GM18498 (cell line): ENCODE data around the gene KCNG2.

Experiments
- ATAC-seq: cut with Tn5 transposase; IDR thresholded peaks from one replicate; pipeline ENCODE4 v1.9.1; 2021; ENCODE audit warnings: mild to moderate bottlenecking, moderate library complexity; ENCODE audit not compliant: unreplicated experiment

KCNG2 gene

GRCh38 chr18:79784965-79785770 is 12.6 kb upstream of the KCNG2 start:
- no peak for ATAC-seq

- no peak for ATAC-seq
Observed at GRCh38 chr18:79785831-79786230, 11.9 kb upstream of the KCNG2 start.

DNA sequence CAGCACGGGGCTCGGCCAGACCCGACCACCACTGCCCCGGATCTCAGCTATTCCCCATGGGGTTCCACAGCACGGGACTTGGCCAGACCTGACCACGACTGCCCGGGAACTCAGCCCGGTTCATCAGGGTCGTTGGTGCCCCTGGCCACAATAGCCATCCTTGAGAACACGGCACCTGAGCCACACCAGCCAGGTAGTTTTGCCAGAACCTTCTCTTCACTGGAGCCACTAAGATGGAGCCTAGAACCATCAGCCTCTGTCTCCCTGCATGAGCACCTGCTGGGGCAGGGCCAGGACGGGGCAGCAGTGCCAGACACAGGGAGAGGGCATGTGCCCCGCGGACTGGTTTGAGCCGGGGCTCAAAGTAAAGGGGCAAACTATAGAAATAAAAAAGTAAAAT is 11.4 kb upstream of the KCNG2 start:
- no peak for ATAC-seq

DNA sequence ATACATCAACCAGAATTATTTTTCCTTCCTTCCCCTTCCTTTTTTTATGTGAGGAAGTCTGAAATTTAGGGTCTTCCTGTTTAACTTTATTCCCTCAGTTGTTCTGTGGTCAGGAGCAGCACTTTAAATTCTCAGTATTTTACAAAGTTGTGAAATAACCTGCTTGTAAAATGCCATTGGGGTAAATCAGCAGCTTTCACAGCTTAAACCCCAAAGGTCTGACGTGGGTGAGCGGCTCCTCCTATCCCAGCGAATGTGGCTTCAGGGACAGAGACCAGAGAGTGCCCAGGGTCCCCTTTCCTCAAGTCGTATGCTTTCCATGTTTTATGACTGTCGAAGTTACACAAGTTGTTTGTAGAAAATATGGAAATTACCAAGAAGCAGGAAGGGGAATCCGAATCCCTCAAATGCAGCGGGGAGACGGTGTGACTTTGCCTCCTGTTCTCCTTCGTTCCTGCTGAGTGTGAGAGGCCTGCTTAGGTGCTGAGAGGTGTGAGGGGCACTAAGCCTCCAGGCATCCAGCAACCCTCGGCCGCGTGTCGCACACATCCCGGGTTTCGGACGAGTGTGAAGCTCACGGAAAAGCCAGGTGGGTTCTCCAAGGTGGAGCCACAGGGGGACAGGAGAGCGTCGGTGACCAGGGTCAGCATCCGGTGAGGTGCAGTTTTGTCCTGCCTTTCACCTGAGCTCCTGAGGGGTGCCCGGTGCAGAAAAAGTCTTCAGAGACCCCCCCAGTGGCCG is 10.8 kb upstream of the KCNG2 start:
- ATAC-seq, result no peak

- ATAC-seq, result no peak
Observed at GRCh38 chr18:79787527-79787864, 10.2 kb upstream of the KCNG2 start.

DNA sequence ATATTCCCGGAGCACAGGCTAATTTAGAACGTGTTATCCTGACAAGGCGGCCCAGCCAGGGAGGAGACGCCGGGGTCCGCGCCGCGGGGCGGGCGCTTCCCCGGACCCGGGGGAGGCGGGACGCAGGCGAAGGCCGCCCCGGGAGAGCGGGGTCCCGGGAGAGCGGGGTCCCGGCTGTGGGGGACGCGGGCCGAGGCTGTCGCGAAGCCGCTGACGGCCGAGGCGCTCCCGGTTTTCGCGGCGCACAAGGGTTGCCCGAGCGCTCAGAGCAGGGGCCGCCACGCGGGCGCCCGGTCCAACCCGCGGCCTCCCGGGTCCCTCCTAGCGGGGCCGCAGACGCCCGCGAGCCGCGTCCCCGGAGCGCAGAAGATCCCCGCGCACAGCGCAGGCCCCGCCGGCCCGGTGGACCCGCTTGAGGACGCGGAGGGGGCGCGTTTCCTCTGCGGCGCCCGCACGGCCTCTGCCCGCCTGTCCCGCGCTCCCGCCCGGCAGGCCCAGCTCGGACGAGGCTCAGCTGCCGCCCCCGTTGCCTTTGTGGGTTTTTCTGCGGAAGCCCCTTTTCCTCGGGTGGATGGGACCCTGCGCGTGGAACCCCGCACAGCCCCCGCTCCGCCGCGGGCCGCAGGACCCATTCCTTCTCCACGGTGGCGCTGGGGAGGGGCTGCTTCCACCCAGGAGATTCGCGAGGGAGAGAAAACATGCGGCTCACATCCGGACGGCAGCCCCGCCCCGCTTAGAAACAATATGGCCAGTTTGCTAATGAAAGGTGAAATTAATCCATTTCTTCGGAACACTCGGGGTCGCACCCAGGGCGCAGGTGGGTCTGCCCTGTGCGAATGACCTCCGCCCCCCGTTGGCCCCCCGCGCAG is 9.6 kb upstream of the KCNG2 start:
- no peak for ATAC-seq

- no peak for ATAC-seq
Observed at GRCh38 chr18:79788734-79789085, 9.0 kb upstream of the KCNG2 start.

GRCh38 chr18:79789091-79789891 is 8.4 kb upstream of the KCNG2 start:
- ATAC-seq, result no peak

DNA sequence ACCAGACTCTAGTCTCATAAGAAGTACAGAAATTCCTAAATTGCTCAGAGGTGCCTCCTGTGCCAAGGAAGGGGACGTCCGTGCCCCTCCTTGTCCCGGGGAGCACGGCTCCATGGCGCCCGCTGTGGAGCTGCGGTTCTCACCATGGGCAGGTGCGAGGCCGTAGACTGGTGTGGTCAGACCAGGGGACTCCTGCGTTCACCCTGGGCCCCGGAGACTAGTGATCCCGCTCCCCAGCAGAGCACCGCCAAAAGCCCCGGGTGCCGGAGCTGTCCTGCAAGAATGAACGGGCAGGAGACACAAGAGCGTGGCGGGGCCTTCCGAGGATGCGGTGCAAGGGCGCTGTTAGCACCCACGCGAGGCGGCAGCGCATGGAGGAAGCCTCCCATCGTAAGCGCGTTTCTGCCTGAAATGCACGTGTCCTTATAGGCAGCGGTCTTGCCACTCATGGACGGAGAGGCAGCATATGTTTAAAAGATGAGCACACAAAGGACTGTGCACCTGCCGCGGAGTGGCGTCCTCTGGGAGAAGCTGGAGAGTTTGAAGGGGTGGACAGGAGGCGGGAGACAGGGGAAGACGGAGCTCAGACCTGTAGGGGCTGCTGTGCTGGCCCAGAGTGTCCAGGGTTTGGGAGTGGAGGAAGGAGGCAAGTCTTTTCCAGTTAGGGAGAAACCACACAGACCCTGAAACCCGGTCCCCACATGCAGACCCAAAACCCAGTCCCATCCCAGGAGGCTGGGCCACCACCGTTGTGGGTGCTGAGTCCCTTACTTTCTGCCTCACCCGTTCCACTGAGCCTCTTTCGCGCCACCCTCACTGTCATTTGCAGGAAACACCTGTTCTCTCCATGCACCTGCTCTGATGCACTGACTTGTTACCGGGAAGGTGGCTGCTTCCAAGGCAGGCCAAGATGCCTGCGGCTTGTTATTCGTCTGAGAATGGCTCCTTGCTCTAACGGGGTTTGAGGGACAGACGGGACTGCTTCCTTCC is 7.5 kb upstream of the KCNG2 start:
- no peak for ATAC-seq

DNA sequence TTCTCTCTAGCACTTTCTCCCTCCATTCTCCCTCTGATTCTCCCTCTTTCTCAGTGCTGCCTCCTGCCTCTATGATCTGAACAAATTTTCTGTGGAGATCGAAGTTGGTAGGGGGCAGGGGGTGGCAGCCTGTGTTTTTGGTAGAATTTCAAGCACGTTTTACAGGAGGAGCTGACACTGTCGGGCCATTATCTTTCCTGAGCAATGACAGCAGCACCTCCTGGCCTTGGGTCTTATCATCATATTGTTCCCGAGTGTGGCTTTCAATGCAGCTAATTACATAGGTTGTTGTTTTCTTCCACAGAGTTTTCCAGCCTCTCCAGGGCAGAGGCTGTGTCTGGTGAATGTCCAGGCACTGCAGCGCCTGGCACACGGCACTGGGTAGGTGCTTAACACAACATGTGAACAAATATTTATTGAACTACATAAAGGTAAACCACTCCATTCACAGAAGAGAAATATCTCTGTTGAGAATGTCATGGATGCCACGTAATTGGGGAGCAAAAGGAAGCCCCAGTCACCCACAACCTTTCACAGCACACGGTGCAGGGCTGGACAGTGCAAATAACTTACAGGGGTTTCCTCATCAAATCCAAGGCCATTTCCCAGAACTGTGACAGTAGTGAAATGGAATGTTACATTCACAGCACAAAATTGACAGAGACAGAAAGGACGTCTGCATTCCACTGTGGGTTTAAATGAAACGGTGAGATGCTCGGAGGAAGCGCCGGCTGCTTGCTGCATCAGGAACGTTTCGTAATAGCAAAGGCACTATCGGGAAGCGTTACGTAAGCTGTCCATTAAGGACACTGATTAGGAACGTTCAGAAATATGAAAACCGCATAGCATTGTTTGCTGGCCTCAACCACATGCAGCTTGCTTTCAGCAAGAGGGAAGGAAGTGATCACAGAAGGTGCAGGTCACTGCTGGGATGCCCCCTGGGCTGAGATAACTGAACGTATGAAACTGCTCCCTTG is 6.5 kb upstream of the KCNG2 start:
- ATAC-seq, result no peak

DNA sequence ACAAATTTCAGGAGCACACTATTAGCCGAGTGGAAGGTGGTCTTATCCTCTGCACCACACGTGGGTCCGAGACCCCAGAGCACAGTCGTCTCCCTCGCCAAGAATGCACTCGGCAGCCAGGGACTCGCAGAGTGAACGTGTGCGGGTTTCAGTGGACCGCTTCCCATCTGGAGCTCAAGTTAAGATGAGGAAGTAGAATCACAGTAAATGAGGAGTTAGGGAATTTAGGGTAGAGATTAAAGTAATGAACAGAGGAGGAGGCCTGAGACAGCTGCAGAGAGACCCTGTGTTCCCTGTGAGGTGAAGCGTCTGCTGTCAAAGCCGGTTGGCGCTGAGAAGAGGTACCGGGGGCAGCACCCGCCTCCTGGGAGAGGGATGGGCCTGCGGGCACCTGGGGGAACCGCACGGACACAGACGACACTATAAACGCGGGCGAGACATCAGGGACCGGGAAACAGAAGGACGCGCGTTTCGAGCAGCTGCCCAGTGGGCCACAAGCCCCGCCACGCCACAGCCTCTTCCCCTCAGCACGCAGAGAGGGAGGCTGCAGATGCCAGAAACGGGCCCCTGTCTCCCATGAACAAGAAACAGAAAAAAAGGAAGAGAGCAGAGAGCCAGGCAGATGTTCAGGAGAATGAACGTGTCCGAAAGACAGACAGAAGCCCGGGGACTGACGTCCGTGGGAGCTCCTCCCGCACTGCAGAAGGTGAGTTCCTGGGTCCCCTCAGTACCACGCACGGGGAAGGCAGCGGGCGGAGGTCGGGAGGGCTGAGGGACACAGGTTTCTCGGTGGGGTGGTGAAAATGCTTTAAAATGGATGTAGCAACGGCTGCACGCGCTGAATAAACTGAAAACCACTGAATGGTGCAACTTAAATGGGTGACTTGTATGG is 5.4 kb upstream of the KCNG2 start:
- no peak for ATAC-seq

GRCh38 chr18:79792988-79793355 is 4.8 kb upstream of the KCNG2 start:
- ATAC-seq, result no peak

GRCh38 chr18:79794846-79795245 is 2.9 kb upstream of the KCNG2 start:
- ATAC-seq, result no peak

DNA sequence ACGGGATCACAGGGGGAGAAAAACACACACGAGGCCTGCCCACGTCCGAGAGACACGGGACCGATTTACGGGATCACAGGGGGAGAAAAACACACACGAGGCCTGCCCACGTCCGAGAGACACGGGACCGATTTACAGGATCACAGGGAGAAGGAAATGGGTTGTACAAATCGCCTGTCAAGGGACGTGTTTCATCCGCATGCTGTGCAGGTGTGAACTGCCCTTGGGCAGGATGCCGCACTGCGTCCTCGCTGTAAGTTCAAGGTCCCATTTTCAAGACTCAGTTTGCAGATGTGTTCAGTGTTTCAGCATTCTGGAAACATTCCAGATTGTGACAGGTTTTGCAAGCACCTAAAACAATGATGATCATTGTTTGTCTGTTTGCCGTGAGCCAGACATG is 2.3 kb upstream of the KCNG2 start:
- no peak for ATAC-seq

DNA sequence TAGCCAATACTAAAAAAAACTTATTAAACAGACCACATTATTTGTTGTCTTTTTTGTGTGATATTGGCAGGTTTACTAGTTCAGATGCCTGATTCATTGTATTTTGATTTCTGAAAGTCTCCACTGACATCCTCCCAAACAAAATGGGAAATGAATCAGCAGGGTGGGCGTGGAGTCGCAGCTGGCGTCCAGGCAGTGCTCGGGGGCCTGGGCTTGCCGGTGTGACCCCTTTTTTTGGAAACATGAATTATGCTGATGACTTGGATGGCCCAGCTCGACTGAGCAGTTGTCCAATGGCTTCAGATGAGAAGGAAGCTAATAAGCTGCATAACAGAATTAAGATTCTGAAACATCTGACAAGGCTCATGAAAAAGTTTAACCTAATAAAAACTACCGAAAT is 1.7 kb upstream of the KCNG2 start:
- ATAC-seq, result no peak

DNA sequence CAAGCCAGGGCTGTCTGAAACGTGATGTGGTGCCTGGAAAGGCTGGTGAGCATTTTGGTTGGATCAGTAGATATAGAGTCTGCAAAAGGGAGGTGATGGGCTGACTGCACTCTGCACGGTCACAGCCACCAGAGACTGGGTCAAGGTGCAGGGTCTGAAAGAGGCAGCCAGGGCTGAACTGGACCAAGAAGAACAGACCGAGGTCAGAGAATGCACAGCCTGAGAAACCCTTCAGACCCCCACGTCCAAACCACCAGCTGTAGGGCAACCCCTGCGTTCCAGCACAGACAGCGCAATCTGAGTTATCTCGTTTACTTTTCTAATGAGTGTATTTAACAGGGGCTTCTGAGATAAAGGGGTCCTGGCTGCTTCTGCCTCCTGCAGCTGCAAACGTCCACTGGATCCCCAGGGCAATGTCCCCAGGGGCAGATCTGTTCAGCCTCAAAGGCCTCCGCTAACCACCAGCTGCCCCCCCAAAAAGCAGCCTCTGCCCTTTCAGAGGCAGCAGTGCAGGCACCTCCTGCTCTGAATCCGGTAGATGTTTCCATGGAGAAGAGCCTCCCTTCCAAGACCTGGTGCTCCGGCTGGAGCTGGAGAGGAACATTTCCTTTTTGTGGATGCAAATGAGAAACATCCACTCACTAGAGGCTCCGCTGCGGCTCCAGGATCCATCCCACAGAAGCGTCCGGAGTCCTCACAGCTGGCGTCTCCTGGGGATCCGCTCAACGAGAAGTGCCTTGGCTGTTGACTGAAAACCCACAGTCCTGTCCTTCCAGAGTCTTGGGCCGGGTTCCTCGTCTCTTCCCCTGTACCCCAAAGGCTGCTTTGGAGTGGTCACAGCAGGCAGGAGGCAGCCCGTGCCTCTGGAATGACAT is 970 bp upstream of the KCNG2 start:
- no peak for ATAC-seq
